SK-N-SH (cell line): Measurements from ENCODE around the gene TFCP2L1. TPM values are rescaled to one million over a fixed set of nuclear protein-coding genes. Genes with fewer than 3 reads are reported as not detected.

ENCODE experiments used
- CTCF ChIA-PET: fragments of 300-600, 350-600 bp; formaldehyde crosslinking; extraction: SDS; loops from one replicate; lab custom pipeline; 2021; lab: Yijun Ruan, JAX
- POLR2A ChIA-PET: fragments of 350-600 bp; sonication (Branson Sonifier 250); formaldehyde crosslinking; extraction: SDS; loops from one replicate; lab custom pipeline; 2020; ENCODE audit warnings: antibody characterized with exemption, inconsistent platforms; lab: Yijun Ruan, JAX
- DNase-seq: peaks from one replicate; pipeline ENCODE4 v3.0.0; 2012
- H2AFZ ChIP-seq: fragments of 200-600 bp; sonication (generic); 2 replicates; pipeline ENCODE4 v1.8.1; 2016; ENCODE audit warnings: antibody characterized with exemption, mild to moderate bottlenecking, low read depth
- H3F3A ChIP-seq: fragments of 200-600 bp; sonication (generic); replicated peaks from 2 replicates; pipeline ENCODE3; 2016; ENCODE audit warnings: antibody characterized with exemption, mild to moderate bottlenecking; ENCODE audit not compliant: insufficient read depth
- H3K27ac ChIP-seq, 2 experiments: fragments of 200-500 bp in 1 of 2; fragments of 200-600 bp in 1 of 2; sonication (Bioruptor generic) in 1 of 2; sonication (generic), shearing (Covaris generic) in 1 of 2; 2 replicates each; pipeline versions ENCODE4 v1.5.1 to v1.6.1; 2014 to 2016; ENCODE audit warnings: low read depth in 2 of 2, inconsistent platforms in 1 of 2, low read length in 1 of 2, mild to moderate bottlenecking in 1 of 2, mixed read lengths in 1 of 2
- H3K27me3 ChIP-seq: fragments of 200-600 bp; sonication (generic), shearing (Covaris generic); 2 replicates; pipeline ENCODE4 v1.6.1; 2016; ENCODE audit warnings: mixed run types; ENCODE audit not compliant: insufficient read depth
- H3K36me3 ChIP-seq, 2 experiments: fragments of 200-500 bp in 1 of 2; fragments of 200-600 bp in 1 of 2; sonication (Bioruptor generic) in 1 of 2; sonication (generic) in 1 of 2; replicated peaks in 1 of 2; 2 replicates each; pipeline versions ENCODE3 to v1.5.1; 2014 to 2016; ENCODE audit warnings: low read length in 1 of 2, mild to moderate bottlenecking in 1 of 2; ENCODE audit not compliant: insufficient read depth in 2 of 2, control insufficient read depth in 1 of 2
- H3K4me1 ChIP-seq, 2 experiments: fragments of 200-500 bp in 1 of 2; fragments of 200-600 bp in 1 of 2; sonication (Bioruptor generic) in 1 of 2; sonication (generic), shearing (Covaris generic) in 1 of 2; 2 replicates each; pipeline versions ENCODE4 v1.5.1 to v1.6.1; 2014 to 2016; ENCODE audit warnings: low read depth in 1 of 2, low read length in 1 of 2, mixed run types in 1 of 2; ENCODE audit not compliant: insufficient read depth in 2 of 2, control insufficient read depth in 1 of 2
- H3K4me2 ChIP-seq: fragments of 200-600 bp; sonication (generic), shearing (Covaris generic); 2 replicates; pipeline ENCODE4 v1.6.1; 2017; ENCODE audit warnings: mixed run types
- H3K4me3 ChIP-seq, 2 experiments: fragments of 200-500 bp in 1 of 2; fragments of 200-600 bp in 1 of 2; sonication (Bioruptor generic) in 1 of 2; sonication (generic), shearing (Covaris generic) in 1 of 2; 2 replicates each; pipeline versions ENCODE4 v1.5.1 to v1.8.1; 2014 to 2016; ENCODE audit warnings: low read depth in 2 of 2, inconsistent platforms in 1 of 2, low read length in 1 of 2, mild to moderate bottlenecking in 1 of 2, mixed read lengths in 1 of 2, moderate library complexity in 1 of 2
- H3K79me2 ChIP-seq: fragments of 200-600 bp; sonication (generic); 2 replicates; pipeline ENCODE4 v1.8.1; 2017; ENCODE audit warnings: mild to moderate bottlenecking; ENCODE audit not compliant: insufficient read depth
- H3K9ac ChIP-seq: fragments of 200-600 bp; sonication (generic); 2 replicates; pipeline ENCODE4 v1.6.1; 2017; ENCODE audit warnings: mixed run types
- H3K9me2 ChIP-seq: fragments of 200-600 bp; sonication (generic); 2 replicates; pipeline ENCODE4 v1.6.1; 2017; ENCODE audit warnings: mixed run types
- H3K9me3 ChIP-seq: fragments of 200-600 bp; sonication (generic); 2 replicates; pipeline ENCODE4 v1.6.1; 2017; ENCODE audit warnings: mixed run types, mild to moderate bottlenecking, moderate library complexity
- H4K20me1 ChIP-seq: fragments of 200-600 bp; sonication (generic); 2 replicates; pipeline ENCODE4 v1.6.1; 2017; ENCODE audit warnings: mild to moderate bottlenecking, mixed run types; ENCODE audit not compliant: insufficient read depth
- CHD2 ChIP-seq: fragments of 150-350 bp; IDR thresholded peaks from 2 replicates; pipeline ENCODE4 v1.6.1; 2018; ENCODE audit warnings: low read length; ENCODE audit not compliant: partially characterized antibody
- FOXJ3 ChIP-seq: sonication (generic); formaldehyde crosslinking; IDR thresholded peaks from 2 replicates; pipeline ENCODE4 v1.5.1; 2020; ENCODE audit warnings: mild to moderate bottlenecking, missing genetic modification reagents
- GABPA ChIP-seq: IDR thresholded peaks from 2 replicates; pipeline ENCODE4 v1.4.0; 2012; ENCODE audit warnings: low read depth, mild to moderate bottlenecking
- GATA2 ChIP-seq: sonication (generic); formaldehyde crosslinking; IDR thresholded peaks from 2 replicates; pipeline ENCODE4 v1.5.0; 2020; ENCODE audit warnings: mild to moderate bottlenecking, missing genetic modification reagents
- IRF3 ChIP-seq: fragments of 150-350 bp; IDR thresholded peaks from 2 replicates; pipeline ENCODE4 v1.6.1; 2016; ENCODE audit warnings: mild to moderate bottlenecking, low read depth, low read length
- MAX ChIP-seq: IDR thresholded peaks from 2 replicates; pipeline ENCODE4 v1.4.0; 2012; ENCODE audit warnings: low read depth
- MEF2A ChIP-seq: IDR thresholded peaks from 2 replicates; pipeline ENCODE4 v1.4.0; 2012; ENCODE audit warnings: low read depth, borderline replicate concordance
- MXI1 ChIP-seq: IDR thresholded peaks from 2 replicates; pipeline ENCODE4 v1.6.1; 2012; ENCODE audit warnings: mild to moderate bottlenecking, low read depth, low read length, improper control_type of control experiment
- PBX3 ChIP-seq: IDR thresholded peaks from 2 replicates; pipeline ENCODE4; 2012
- POLR2AphosphoS5 ChIP-seq: IDR thresholded peaks from 2 replicates; pipeline ENCODE4 v1.6.1; 2012; ENCODE audit warnings: low read depth, low read length
- RAD21 ChIP-seq: IDR thresholded peaks from 2 replicates; pipeline ENCODE4 v1.6.1; 2012; ENCODE audit warnings: mild to moderate bottlenecking, low read length
- RCOR1 ChIP-seq: fragments of 150-350 bp; IDR thresholded peaks from 2 replicates; pipeline ENCODE4 v1.6.1; 2017; ENCODE audit warnings: antibody characterized with exemption, low read length
- REST ChIP-seq: IDR thresholded peaks from 2 replicates; pipeline ENCODE4 v1.6.1; 2012; ENCODE audit warnings: mild to moderate bottlenecking, low read depth, low read length, moderate library complexity
- RFX5 ChIP-seq: IDR thresholded peaks from 2 replicates; pipeline ENCODE4 v1.6.1; 2012; ENCODE audit warnings: mild to moderate bottlenecking, improper control_type of control experiment, low read length
- RXRA ChIP-seq: IDR thresholded peaks from 2 replicates; pipeline ENCODE4 v1.4.0; 2012; ENCODE audit warnings: low read depth, mild to moderate bottlenecking, borderline replicate concordance
- TEAD4 ChIP-seq: IDR thresholded peaks from 2 replicates; pipeline ENCODE4 v1.4.0; 2012; ENCODE audit warnings: mild to moderate bottlenecking, borderline replicate concordance; ENCODE audit not compliant: insufficient read depth
- YY1 ChIP-seq: IDR thresholded peaks from 2 replicates; pipeline ENCODE4 v1.4.0; 2012; ENCODE audit warnings: low read depth, mild to moderate bottlenecking
- WGBS: methylation state at CpG from one replicate; pipeline ENCODE4 v1.1.6; 2017; ENCODE audit warnings: low lambda C conversion rate; 5-methylcytosine and 5-hydroxymethylcytosine counted together
- polyA plus RNA-seq, 3 experiments: library from polyadenylated mRNA; depleted of rRNA; stranded (reverse); fragments of >200 nt; gene quantifications; 2 replicates each; pipeline ENCODE4 v1.2.3, GENCODE V29; 2012

Gene TFCP2L1
- polyA plus RNA-seq, 1 of the 3 experiments (the other 2 are of a cell fraction): not detected

- no peak for TF ChIP-seq MEF2A
- no peak for TF ChIP-seq REST
- TF ChIP-seq MXI1: no peak
- no peak for TF ChIP-seq RXRA
Measured at GRCh38 chr2:121211689-121212151, 73.3 kb downstream of the TFCP2L1 start (continued).

GRCh38 chr2:121211251-121211650 is 73.8 kb downstream of the TFCP2L1 start:
- no peak for TF ChIP-seq CHD2
- no peak for TF ChIP-seq IRF3
- TF ChIP-seq RCOR1: peak; percentile 36; the same call in 1 of the 2 replicates
- no peak for TF ChIP-seq REST
- TF ChIP-seq GATA2: peak; percentile 76
- TF ChIP-seq PBX3: no peak
- no peak for TF ChIP-seq FOXJ3 (CRISPR knock-in tag)
- TF ChIP-seq GABPA: no peak
- no peak for TF ChIP-seq MAX
- TF ChIP-seq YY1: no peak
- TF ChIP-seq POLR2AphosphoS5: no peak
- no peak for TF ChIP-seq RAD21
- no peak for TF ChIP-seq RFX5
- TF ChIP-seq TEAD4: no peak
- TF ChIP-seq MEF2A: no peak
- no peaks in the 10 kb centered on the region for H3K9me3 ChIP-seq
- peak; percentile 49 for DNase-seq
- H3K27ac ChIP-seq: no peak overlapping the region
- no peak overlapping the region for H3K4me2 ChIP-seq
- H3F3A ChIP-seq: no peaks in the 10 kb centered on the region
- no peaks in the 10 kb centered on the region for H4K20me1 ChIP-seq
- no peaks in the 10 kb centered on the region for H3K79me2 ChIP-seq
- H3K4me1 ChIP-seq: peaks cover 0 to 13% of the 10 kb centered on the region in 2 experiments; a peak in 1 of 4 replicates
- H3K9ac ChIP-seq: no peak overlapping the region
- WGBS: 20% methylated on average over 4 of the region's 5 CpGs
- no peak overlapping the region for H3K4me3 ChIP-seq
- peaks cover 19% of the 10 kb centered on the region; the same call in 1 of the 2 replicates for H3K27me3 ChIP-seq
- H2AFZ ChIP-seq: no peak overlapping the region
- no peaks in the 10 kb centered on the region for H3K36me3 ChIP-seq
- CTCF ChIA-PET: no interaction called here
- POLR2A ChIA-PET: no interaction called here
- no peaks in the 10 kb centered on the region for H3K9me2 ChIP-seq
